Skeletal muscle cell (primary cell): ENCODE results near the gene DNAAF5.

Experiments used
- DNase-seq: peaks from one replicate; pipeline ENCODE4 v3.0.0-alpha.2; 2010; ENCODE audit warnings: low read depth
- H3K4me3 ChIP-seq: 2 replicates; pipeline ENCODE4 v1.5.1; 2011; ENCODE audit warnings: low read depth, mild to moderate bottlenecking, control low read depth, low read length, moderate library complexity

Gene DNAAF5

GRCh38 chr7:823649-824048, 97.2 kb downstream of the DNAAF5 start:
- no peak for DNase-seq
- H3K4me3 ChIP-seq, result no peak overlapping the region

- H3K4me3 ChIP-seq, result no peak overlapping the region
- DNase-seq, result no peak
These were observed 97.6 kb downstream of the DNAAF5 start for GRCh38 chr7:824081-824480.

DNA sequence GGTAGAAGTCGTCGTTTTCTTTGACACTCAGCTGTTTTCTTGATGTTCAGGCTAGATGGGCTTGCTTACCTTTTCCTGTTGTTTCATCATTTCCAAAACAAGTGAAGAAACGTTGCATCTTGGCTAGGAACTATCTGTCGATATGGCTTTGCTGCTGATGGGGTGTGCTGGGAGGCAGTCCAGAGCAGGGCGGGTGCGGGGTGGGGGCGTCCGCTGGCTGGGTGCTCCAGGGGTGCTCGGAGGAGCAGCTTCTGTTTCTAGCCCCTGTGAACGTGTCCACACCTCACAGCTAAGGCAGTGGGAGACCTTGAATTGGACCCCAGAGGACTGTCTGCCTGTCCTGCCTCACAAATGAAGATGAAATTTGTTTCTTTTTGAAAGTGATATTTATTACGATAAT, 98.2 kb downstream of the DNAAF5 start:
- no peak overlapping the region for H3K4me3 ChIP-seq
- no peak for DNase-seq

DNA sequence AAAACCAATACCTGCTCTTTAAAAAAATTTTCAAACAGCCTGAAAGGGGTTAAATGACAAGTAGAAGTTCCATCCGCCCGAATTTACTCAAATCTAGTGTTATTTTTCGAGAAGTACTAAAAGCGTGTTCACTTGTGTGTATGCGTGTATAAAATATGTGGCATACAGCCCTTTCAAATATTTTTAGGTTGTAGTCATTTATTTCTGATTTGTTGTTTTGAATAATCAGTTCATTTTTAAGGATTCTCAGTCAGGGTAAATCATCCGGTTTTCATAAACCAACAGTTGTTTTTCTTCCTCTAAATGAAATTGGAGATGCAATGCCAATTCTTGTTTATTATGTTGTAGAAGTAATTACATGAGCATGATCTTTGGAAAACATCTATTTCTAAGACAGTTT, 98.9 kb downstream of the DNAAF5 start:
- no peak overlapping the region for H3K4me3 ChIP-seq
- DNase-seq, result no peak

- DNase-seq, result no peak
- H3K4me3 ChIP-seq, result no peak overlapping the region
These were observed 99.9 kb downstream of the DNAAF5 start for GRCh38 chr7:826230-826917.

GRCh38 chr7:828793-829561, 102.5 kb downstream of the DNAAF5 start:
- no peak for DNase-seq
- no peak overlapping the region for H3K4me3 ChIP-seq

- H3K4me3 ChIP-seq, result no peak overlapping the region
- DNase-seq, result no peak
These were observed 103.6 kb downstream of the DNAAF5 start for GRCh38 chr7:830069-830468.

- no peak overlapping the region for H3K4me3 ChIP-seq
- peak; percentile 57 for DNase-seq
These were observed 105.2 kb downstream of the DNAAF5 start for GRCh38 chr7:831596-832166.

DNA sequence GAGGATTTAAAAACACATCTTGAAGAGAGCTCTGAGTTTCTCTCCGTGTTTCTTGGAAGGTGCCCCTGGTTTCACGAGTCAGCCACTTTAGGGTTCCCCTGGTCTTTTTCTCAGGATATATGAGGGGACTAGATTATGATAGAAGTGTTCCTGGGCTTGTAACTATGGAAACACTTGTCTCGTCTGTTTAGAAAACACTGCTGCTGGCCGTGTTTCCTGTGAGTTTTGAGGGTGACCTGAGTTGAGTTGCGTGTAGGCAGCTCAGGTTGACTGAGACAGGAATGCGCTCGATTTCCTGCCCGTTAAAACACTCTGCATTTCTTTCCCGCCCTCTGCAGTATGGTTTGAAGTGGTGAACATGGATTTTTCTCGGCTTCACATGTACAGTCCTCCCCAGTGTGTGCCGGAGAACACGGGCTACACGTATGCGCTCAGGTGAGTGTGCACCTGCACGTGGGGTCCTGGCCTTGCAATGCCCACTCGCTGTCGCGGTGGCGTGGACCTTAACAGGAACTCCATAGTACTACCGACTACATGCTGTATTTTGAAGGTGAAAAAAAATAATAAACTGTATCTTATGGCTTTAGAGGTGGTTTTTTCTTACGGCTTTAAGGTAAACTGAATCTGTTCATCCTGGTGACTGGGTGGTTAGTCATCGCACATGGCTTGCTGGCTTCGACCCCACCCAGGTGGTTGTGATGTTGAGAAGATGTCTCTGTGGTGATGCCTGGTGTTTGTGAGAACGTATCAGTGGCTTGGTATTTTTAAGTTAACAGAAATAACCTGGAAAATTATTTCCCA, 105.9 kb downstream of the DNAAF5 start, which contains the start of gene SUN1:
TSS of gene SUN1 (plus strand) at position 310 of the 801 bp plus-strand sequence. CDS start at position 359, 49 bp downstream.
- no peak for DNase-seq
- H3K4me3 ChIP-seq, result no peak within 1 kb of the TSS

DNA sequence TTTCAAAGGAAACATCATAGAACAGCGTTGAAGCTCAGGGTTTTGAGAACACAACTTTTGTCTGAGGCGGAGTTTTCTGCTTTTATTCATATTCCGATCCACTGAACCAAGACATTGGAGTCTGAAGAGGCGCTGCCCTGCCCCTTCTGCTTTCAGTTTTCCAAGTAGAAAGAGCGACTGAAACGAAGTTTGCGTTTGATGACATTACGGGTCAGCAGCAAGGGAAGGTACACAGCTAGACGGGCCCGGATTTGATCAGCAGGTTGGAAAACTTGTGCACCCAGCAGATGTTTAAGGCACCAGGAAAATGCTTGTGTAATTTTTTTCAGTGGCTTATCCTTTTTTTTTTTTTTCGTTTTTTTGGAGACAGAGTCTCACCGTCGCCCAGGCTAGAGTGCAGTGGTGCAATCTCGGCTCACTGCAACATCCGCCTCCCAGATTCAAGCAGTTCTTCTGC, 106.5 kb downstream of the DNAAF5 start:
- no peak overlapping the region for H3K4me3 ChIP-seq
- no peak for DNase-seq

DNA sequence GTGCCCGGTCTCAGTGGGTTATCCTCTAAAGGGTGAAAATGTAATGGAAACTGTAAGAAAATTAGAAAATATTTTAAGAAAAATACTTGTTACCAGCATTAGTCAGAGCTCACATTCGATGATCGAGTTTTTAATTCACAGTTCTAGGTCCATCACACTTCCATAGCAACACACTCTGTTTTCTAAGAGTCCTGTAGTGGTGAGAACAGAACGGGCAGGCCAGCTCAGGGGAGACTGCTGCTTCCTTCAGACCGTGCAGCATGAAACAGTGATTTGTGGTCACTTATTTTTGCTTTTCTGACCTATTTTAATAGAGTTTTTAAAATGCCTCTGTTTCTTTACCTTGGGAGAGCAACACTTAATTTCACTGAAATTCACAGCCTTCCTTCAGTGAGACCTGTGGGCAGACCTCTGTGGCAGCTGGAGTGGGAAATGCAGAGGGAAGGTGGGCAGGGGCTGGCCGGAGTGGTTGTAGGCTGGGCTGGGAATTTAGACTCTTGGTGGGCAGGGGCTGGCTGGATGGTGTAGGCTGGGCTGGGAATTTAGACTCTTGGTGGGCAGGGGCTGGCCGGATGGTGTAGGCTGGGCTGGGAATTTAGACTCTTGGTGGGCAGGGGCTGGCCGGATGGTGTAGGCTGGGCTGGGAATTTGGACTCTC, 107.2 kb downstream of the DNAAF5 start:
- no peak for DNase-seq
- no peak overlapping the region for H3K4me3 ChIP-seq

GRCh38 chr7:834277-834676, 107.8 kb downstream of the DNAAF5 start:
- no peak for DNase-seq
- H3K4me3 ChIP-seq, result no peak overlapping the region

GRCh38 chr7:835021-835420, 108.5 kb downstream of the DNAAF5 start:
- DNase-seq, result no peak
- H3K4me3 ChIP-seq, result no peak overlapping the region

DNA sequence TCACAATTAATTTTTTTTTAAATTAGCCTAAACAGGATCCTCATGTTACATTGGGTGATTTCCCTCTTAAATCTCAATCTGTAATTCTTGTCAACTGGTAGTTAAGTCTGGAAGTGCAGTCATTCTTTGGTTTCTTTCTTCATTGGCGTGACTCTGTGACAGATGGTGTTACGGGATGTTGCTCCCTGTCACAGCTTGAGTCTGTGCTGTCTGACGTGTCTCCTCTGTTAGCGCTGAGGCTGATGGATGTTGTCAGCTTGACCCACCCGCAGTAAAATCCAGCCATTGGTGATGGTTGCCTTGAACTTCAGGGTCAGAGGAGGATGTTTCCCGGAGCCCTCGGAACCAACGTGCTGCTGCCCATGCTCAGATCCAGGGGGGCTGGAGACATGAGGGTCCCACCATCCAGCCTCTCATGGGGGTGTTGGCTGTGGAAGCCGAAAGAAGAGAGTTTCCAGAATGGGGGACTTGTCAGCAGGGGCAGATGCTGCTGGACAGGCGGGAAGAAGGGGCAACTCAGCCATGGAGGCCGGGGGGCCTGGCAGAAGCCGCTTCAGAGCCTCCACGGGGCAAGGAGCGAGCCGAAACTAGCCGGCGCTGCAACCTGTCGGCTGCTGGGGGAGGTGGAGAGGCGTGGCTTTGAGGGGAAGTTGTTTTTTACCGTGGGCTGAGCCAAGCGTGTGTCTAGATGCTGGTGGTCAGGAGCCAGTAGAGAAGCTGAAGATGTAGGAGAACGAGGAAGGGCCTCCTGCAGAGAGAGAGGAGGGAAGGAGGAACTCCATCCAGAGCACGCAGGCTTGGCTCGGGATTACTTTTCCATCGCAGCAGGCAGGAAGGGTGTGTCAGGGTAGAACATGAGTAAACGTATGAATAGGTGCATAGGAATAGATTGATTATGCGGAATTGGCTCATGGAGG, 109.2 kb downstream of the DNAAF5 start:
- DNase-seq, result no peak
- H3K4me3 ChIP-seq, result no peak overlapping the region
